ENCODE measurements around the gene GABRA5.
"Not testable (repeated sequence)": the region's sequence is repeated elsewhere in the genome, so short reads cannot be mapped to it uniquely, and the experiment has no call there.

GABRA5 gene

GRCh38 chr15:26879706-26880105 lies 12.8 kb downstream of the GABRA5 start:
- DNase-seq: no peak

- no peak for DNase-seq
Observed at GRCh38 chr15:26882112-26882511, 15.2 kb downstream of the GABRA5 start.

GRCh38 chr15:26882616-26883365 lies 15.9 kb downstream of the GABRA5 start:
- DNase-seq: no peak

- DNase-seq: no peak
Observed at GRCh38 chr15:26883466-26883865, 16.6 kb downstream of the GABRA5 start.

- DNase-seq: no peak
Observed at GRCh38 chr15:26886566-26886965, 19.7 kb downstream of the GABRA5 start.

GRCh38 chr15:26887926-26888666 lies 21.2 kb downstream of the GABRA5 start:
- DNase-seq: no peak

- no peak for DNase-seq
Observed at GRCh38 chr15:26888761-26889160, 21.9 kb downstream of the GABRA5 start.

GRCh38 chr15:26889298-26889898 lies 22.5 kb downstream of the GABRA5 start:
- DNase-seq: peak in 1 of 2 donors; percentile 33

GRCh38 chr15:26890451-26890850 lies 23.6 kb downstream of the GABRA5 start:
- no peak for DNase-seq

GRCh38 chr15:26890988-26891387 lies 24.1 kb downstream of the GABRA5 start:
- no peak for DNase-seq

GRCh38 chr15:26891448-26892181 lies 24.8 kb downstream of the GABRA5 start:
- DNase-seq: no peak

GRCh38 chr15:26892182-26892518 lies 25.3 kb downstream of the GABRA5 start:
- no peak for DNase-seq

- no peak for DNase-seq
Observed at GRCh38 chr15:26892678-26893077, 25.8 kb downstream of the GABRA5 start.

- DNase-seq: no peak
Observed at GRCh38 chr15:26893351-26894065, 26.6 kb downstream of the GABRA5 start.

GRCh38 chr15:26894181-26894580 lies 27.3 kb downstream of the GABRA5 start:
- no peak for DNase-seq

GRCh38 chr15:26895346-26895745 lies 28.5 kb downstream of the GABRA5 start:
- not testable (repeated sequence) for DNase-seq

GRCh38 chr15:26899658-26900057 lies 32.8 kb downstream of the GABRA5 start:
- DNase-seq: no peak

- no peak for DNase-seq
Observed at GRCh38 chr15:26901041-26901440, 34.2 kb downstream of the GABRA5 start.

GRCh38 chr15:26910715-26911114 lies 43.9 kb downstream of the GABRA5 start:
- no peak for DNase-seq

GRCh38 chr15:26921433-26921832 lies 54.6 kb downstream of the GABRA5 start:
- DNase-seq: no peak

GRCh38 chr15:26926081-26926480 lies 59.2 kb downstream of the GABRA5 start:
- DNase-seq: no peak

- no peak for DNase-seq
Observed at GRCh38 chr15:26928051-26928450, 61.2 kb downstream of the GABRA5 start.

GRCh38 chr15:26929588-26929987 lies 62.7 kb downstream of the GABRA5 start:
- no peak for DNase-seq

Data from CD4-positive, alpha-beta T cell treated with Interferon alpha-2 for 1 hour (primary cell).